Spleen (tissue), 7 donors: ENCODE data around the gene TRABD2A.

Experiments used
- POLR2A ChIP-seq, 3 donors: fragments of 450-650 bp; IDR thresholded peaks; one replicate each; pipeline ENCODE4 v1.5.1; 2017; ENCODE audit warnings: antibody characterized with exemption in 3 of 3, mild to moderate bottlenecking in 1 of 3
- TF ChIP-seq, protein P1 (sequence below), 11 experiments: fragments of 200-600 bp in 7 of 11; fragments of 450-650 bp in 4 of 11; sonication (generic) in 4 of 11; IDR thresholded peaks in 8 of 11; conservative IDR thresholded peaks in 3 of 11; 1 replicate in 7 of 11; 2 replicates in 4 of 11; pipeline versions ENCODE4 v1.4.0 to v1.8.0; 2016 to 2021; ENCODE audit warnings: antibody characterized with exemption in 11 of 11, inconsistent platforms in 4 of 11, mild to moderate bottlenecking in 1 of 11
- donor health status: DM: no; HTN: no; CAD: no; lungs with moderate emphysema.
- donor health status: DM: no; HTN: no; CAD: no.
- donor health status: DM: no; HTN: no; CAD: no.

DNA sequence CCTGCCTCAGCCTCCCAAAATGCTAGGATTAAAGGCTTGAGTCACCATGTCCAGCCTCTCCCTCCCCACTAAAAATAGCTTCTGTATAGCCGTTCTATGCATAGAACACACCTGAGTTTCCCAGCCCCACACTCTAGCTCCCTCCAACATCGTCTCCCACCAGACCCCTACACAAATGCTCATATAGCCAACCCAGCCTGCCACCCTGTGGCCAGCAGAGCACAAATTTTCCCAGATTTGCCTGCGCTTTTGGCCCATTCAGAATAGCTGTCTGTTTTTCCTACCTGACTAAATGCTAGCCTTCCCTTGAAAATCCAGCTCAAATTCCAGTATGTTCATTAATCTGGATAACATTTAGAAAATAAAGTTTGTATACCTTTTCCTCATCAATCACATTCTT lies 22.8 kb downstream of the TRABD2A start:
- TF ChIP-seq, protein P1, sequence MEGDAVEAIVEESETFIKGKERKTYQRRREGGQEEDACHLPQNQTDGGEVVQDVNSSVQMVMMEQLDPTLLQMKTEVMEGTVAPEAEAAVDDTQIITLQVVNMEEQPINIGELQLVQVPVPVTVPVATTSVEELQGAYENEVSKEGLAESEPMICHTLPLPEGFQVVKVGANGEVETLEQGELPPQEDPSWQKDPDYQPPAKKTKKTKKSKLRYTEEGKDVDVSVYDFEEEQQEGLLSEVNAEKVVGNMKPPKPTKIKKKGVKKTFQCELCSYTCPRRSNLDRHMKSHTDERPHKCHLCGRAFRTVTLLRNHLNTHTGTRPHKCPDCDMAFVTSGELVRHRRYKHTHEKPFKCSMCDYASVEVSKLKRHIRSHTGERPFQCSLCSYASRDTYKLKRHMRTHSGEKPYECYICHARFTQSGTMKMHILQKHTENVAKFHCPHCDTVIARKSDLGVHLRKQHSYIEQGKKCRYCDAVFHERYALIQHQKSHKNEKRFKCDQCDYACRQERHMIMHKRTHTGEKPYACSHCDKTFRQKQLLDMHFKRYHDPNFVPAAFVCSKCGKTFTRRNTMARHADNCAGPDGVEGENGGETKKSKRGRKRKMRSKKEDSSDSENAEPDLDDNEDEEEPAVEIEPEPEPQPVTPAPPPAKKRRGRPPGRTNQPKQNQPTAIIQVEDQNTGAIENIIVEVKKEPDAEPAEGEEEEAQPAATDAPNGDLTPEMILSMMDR (IDR thresholded peaks at IDR 0.05 in 8 of 11, conservative IDR thresholded peaks at IDR 0.05 in 3 of 11): no peak
- no peak for TF ChIP-seq POLR2A (IDR thresholded peaks at IDR 0.05)
